Mucosa of gallbladder (tissue), 1 donor: ENCODE measurements around the gene EXOC6. TPM values are rescaled to one million over a fixed set of nuclear protein-coding genes. Genes with fewer than 3 reads are reported as not detected.
A peak's percentile ranks its signal among the peaks of the same experiment; 100 is the strongest.
"Not testable (repeated sequence)": the region's sequence is repeated elsewhere in the genome, so short reads cannot be mapped to it uniquely, and the experiment has no call there.

Experiments used
- DNase-seq: peaks from one replicate; pipeline ENCODE4 v3.0.0-alpha.2; 2020; ENCODE audit warnings: low spot score
- total RNA-seq: library from RNA; stranded (reverse); gene quantifications from one replicate; pipeline ENCODE4 v1.2.1, GENCODE V29; 2021
- donor health status: DM: no; HTN: no; CAD: no.

The EXOC6 gene
- total RNA-seq, 1 donor from 2014 or later = 26.0 TPM

DNA sequence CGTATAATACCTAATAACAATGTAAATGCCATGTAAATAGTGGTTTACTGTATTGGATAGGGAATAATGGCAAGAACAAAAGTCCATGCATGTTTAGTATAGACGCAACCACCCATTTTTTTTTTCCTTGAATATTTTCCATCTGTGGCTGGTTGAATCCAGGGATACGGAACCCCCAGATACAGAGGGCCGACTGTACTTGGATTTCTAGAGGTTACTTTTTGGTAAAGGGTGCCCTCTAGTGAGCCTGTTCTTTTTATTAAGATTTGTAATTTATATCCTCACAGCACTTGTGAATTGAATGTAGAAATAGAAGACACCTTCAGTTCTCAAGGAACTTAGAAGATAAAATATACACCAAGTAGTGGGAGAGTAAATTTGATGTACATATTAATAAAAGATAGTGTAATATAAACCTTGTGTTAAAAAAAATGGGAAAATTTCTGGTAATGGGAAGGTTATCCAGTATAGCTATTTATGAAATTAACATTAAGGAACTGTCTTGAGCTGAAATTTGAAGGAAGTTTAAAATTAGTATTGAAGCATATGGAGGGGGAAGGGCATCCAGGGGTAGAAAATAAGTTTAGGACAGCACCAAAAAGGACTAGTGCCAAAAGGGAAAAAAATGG is 32.0 kb downstream of the EXOC6 start:
- peak; percentile 21 for DNase-seq

DNA sequence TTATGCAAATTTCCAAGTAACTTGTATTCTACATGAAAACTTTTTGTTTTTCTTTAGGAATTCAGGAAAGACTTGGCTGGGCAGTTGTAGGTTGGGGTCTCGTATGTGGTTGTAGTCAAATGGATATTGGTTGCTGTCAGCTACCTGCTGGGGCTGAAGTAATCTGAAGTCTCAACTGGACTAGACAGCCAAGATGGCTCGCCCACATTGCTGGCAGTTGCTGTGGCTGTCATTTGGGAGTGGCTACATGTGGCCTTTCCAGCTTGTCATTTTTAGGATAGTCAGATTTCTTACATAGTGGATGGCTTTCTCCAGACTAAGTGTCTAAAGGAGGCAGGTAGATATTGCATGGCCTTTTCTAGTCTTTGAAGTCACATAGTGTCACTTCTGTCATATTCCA is 32.6 kb downstream of the EXOC6 start:
- DNase-seq = no peak

DNA sequence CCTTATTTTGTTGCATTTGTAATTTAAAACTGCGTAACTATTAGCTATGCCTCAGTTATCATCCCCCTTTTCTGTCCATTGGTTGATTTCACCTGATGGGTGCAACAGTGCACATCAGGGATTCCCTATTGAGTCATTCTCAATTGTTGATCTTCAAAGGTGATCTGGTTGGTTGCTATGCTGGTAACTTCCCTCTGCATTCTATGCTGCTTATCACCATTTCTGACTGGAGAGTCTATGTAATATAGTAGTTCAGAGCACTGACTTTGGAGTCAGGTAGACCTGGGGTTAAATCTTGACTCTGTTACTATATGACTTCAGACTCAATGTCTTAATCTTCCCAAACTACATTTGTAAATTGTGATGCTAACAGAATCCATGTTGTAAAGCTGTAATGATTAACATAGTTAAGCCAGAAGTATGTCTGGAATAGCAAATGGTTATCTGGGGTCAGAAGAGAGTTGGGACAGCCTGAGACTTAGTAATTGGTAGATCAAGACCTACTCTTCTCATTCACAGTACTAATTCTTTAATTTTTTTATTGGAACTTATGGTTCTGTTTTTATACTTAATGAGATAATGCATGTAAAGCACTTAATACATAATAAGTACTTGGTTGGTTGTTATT is 38.1 kb downstream of the EXOC6 start:
- no peak for DNase-seq

DNA sequence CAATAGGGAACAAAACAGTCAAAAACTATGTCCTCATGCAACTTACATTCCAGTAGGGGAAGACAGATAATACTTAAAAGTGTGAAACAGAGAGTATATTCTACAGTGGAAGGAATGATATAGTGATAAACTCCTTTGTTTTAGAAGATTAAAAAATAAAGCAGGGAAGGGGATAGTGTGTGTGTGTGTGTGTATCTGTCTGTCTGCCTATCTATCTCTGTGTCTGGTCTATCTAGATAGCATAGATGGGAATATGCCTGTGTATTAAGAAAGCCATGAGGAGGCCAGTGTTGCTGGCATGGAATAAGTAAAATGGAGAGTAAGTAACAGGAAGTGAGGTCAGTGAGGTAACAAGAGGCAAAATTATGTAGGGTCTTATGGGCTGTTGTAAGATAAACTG is 42.2 kb downstream of the EXOC6 start:
- no peak for DNase-seq

DNA sequence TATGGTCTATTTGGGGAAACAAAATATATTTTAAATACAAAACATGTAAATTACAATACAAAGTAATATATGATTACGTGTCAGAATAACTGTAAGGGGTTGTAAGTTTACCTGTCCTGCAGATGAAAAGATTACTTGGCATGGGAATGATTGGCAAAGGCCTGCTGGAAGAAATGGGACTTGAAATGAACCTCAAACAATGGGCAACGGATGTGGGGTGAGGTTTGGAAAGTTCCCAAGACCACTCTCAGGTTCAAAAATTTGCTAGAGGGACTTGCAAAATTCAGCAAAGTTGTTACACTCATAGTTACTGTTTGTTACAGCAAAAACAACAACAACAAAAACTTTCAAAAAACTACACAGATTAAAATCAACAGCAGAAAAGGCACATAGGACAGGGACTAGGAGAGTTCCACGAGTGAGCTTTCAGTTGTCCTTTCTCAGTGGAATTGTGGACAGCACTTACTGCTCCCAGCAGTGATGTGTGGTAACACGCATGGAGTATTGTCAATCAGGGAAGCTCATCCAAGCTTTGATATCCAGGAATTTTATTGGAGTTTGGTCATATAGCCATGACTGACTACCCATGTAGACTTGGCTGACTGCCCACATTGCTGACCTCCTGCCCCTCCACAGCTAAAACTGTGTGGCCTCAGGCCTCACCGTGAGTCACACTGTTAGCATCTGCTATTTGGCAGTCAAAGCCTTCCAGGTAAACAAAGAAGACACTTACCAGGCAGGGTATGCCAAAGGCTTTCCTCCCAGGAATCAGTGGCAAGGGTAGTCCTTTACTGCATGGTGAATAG is 43.8 kb downstream of the EXOC6 start:
- DNase-seq = peak; percentile 88

DNA sequence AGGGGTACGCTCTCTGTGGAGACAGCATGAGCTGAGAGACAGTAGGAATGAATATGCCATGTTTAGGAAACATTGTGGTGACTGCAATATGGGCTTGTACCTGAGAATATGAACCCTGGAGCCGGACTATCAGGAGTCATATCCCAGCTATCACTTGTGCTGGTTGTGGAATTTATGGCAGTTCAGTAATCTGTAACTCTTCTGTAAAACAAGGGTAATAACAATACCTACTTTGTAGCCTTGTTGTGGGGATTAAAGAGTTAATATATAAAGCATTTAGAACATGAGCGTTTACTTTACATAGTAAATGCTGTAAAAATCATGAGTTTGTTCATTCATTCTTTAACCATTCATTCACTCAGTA is 44.4 kb downstream of the EXOC6 start:
- no peak for DNase-seq

DNA sequence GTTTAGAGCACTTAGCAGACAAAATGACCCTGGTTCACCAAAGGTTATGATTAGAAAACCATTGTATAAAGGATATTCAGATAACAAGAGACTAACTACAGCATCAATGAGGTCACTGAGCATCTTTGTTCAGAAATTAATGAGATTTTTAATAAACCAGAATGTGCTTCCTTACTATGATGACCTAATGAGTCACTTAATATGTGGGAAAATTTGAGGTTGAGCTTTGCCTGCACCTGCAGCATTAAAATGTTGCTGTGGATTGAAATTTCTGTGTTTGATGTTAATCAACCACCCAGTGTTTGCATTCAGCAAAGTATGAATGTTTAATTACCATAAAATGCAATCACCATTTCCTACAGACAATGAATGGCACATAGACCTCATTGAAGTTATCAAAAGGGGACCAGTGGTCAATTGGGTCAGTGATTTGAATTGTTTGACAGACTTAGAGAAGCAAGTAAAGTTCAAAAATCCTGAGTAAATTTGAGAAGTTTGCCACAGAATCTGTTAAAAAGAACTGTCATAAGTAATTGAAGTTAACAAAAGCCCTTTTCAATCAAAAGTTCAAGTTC is 45.8 kb downstream of the EXOC6 start:
- no peak for DNase-seq

DNA sequence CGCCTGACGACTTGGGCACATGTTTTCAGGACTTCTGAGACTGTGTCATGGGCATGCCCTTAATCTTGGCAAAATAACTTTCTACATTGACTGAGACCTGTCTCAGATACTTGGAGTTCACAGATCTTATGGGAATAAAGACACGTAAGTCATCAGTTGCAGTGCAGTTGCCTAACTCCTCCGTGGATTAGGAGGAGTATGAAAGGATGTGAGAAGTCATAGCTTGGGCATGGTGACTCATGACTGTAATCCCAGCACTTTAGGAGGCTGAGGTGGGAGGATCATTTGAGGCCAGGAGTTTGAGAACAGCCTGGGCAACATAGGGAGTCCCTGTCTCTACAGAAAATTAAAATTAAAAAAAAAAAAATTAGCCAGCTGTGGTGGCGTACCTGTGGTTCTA is 49.6 kb downstream of the EXOC6 start:
- no peak for DNase-seq

DNA sequence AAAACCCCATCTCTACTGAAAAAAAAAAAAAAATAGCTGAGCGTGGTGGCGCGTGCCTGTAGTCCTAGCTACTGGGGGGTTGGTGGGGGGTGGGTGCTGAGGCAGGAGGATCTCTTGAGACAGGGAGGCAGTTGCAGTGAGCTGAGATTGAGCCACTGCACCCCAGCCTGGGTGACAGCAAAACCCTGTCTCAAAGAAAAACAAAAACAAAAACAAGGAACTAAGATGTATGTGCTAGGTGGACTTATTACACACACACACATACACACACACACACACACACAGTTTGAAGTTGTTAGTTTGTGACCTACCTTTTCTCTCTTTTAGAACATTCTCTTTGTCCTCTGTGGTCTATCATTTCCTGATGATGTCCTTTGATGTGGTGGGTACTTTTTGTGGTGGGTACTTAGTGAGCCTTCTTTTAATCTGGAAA is 53.5 kb downstream of the EXOC6 start:
- no peak for DNase-seq

DNA sequence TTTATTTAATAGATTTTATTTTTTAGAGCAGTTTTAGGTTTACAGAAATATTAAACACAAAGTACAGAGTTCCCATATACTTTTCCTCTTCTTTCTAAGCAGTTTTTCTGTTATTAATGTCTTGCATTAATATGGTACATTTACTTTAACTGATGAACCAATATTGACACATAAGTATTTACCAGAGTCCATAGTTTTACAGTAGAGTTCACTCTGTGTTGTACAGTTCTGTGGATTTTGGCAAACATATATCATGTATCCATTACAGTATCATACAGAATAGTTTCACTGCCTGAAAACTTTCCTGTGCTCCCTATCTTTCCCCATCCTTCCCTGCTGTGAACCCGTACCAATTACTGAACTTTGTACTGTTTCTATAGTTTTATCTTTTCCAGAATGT is 55.3 kb downstream of the EXOC6 start:
- DNase-seq = no peak

DNA sequence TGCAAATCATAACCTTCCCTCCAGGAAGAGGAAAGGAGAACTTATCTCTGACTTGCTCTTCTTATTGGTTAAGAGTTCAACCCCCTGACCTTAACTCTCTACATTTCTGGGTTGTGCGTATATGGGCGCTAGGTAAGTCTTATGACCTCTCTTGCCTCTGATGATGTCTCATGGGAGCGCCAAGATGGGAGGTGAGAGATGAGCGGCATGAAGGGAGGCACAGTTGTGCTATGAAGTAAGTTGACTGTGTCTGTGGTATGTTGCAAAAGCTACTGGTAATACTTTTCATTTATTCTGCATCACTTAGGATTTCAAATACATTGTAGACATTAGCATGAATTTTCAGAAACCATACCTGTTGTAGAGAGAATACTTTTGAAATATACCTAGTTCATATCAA is 59.0 kb downstream of the EXOC6 start:
- no peak for DNase-seq

DNA sequence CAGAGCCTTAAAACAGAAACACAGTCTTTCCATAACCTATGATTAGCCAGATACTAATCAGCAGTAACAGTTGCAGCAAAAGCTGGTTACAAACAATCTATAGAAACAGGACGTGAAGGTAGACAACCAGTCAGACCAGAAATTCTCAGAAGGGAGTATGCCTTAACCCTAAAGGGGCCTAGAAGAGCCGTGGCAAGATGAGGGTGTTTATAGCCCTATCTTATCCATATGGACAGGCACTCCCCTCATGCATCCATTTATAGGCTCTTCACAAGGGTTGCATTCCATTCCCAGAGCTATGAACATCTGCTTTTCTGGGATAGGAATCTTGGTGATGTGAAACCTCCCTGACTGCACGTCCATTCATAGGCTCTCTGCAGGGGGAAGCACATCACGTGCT is 64.3 kb downstream of the EXOC6 start:
- not testable (repeated sequence) for DNase-seq

DNA sequence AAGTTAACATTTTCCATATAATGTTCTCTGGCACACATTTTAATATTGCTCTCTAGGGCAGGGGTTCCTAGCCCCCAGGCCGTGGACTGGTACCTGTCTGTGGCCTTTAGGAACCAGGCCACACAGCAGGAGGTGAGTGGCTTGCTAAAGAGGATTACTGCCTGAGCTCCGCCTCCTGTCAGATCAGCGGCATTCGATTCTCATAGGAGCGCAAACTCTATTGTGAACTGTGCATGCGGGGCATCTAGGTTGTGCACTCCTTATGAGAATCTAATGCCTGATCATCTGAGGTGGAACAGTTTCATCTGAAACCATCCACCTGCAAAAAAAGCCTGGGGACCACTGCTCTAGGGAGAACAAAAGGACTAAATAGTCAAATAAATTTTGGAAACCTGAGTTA is 65.7 kb downstream of the EXOC6 start:
- no peak for DNase-seq

DNA sequence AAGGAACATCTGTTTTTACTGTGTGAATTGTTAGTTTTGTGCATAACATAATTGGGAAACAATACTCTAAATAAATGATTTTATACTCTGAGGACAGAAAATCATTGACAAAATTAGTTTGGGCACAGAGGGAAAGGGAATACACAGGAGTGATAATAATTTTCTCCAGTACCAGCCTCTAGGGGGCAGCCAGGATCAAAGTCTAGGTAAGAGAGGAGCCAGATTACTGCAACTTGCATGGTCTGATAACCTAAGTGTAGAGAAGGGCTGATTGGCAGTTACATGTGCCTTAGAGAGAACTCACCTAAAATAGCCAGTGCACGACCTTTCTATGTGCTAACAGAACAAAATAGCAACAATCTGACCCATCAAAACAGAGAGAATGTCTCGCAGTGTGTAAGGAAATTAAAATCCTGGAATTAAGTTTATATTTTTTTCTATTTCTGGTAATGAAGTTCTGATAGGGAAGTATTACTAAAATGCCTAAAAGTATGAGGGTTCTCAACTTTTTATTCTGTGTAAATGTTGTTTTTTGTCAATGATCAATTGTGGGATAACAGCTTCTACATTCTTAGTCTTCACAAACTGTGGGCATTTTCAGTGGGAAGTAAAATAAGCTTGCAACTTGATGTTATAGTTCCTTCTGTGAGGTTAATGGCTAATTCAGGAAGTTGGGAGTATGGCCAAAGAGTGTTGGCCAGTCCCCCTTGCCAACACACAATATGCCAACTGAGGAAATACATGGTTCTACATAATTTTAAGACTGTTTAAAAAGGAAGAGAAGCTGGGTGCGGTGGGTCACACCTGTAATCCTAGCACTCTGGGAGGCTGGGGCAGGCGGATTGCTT is 66.4 kb downstream of the EXOC6 start:
- DNase-seq = peak; percentile 41

DNA sequence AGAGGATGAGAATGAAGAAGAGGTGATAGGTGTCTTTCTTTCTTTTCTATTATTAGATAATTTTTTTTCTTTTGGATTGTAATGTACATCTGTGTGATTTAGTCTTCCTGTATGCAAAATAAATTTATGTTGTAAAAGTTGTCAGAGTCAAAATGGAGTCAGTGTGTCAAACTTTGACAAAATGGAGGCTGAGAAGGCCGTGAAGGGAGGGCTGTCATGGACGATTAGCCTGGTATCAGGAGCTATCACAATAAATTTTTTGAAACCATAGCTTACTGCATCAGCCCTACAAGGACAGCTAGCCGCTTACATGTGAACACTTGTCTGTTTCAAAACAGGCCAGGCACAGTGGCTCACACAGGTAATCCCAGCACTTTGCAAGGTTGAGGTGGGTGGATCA is 67.6 kb downstream of the EXOC6 start:
- no peak for DNase-seq

DNA sequence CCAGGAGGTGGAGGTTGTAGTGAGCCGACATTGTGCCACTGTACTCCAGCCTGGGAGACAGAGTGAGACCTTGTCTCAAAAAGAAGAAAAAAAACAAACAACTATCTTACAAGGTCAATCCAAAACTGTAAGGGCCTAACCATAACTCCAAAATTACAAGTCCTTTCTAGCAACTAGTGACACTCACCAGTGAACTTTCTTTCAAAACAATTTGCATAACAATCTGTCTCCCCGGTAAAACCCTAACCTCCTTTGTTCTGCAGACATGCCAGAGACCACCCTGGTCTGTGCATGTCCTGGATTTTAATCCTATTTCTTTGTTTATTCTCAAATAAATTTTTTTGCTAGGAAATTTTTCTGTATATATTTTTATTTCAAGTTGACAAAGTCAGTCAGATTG is 68.1 kb downstream of the EXOC6 start:
- DNase-seq = no peak

DNA sequence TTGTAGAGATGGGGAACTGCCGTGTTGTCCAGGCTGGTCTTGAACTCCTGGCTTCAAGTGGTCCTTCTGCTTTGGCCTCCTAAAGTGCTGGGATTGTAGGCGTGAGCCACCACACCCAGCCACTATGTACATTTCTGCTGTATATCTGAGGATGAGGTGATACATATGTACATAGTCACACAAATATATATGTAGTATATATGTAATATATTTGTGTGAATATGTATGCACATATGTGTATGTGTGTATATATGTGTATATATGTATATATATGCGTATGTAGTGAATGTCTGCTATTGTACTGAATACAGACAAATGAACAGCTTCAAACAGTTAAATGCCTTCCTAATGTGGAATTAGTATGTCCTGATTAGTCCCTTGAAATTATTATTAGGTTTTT is 70.3 kb downstream of the EXOC6 start:
- DNase-seq = no peak

DNA sequence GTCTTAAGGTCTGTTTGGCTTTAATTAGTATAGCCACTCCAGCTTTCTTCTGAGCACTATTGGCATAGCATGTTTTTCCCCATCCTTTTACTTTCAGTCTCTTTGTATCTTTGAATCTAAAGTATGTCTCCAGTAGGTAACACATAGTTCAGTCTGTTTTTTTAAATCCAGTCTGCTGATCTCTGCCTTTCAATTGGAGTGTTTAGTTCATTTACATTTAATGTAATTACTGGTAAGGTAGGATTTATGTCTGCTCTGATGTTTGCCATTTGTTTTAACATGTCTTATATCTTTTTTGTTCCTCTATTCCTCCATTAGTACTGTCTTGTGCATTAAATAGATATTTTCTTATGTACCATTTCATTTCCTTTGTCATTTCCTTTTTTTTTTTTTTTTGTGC is 72.5 kb downstream of the EXOC6 start:
- no peak for DNase-seq

DNA sequence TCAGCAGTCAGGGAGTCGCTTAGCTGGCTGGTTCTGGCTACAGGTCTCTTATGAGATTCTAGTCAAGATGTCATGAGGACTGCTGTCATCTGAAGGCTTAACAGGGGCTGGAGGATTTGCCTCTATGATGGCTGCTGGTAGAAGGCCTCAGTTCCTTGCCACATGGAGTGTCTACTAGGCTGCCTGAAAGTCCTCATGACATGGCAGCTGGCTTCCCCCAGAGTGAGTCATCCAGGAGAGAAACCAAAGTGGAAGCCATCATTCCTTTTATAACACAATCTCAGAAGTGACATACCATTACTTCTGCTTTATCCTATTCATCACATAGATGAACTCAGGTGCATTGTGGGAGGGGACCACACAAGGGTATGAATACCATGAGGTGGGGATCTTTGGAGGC is 75.1 kb downstream of the EXOC6 start:
- DNase-seq = no peak

DNA sequence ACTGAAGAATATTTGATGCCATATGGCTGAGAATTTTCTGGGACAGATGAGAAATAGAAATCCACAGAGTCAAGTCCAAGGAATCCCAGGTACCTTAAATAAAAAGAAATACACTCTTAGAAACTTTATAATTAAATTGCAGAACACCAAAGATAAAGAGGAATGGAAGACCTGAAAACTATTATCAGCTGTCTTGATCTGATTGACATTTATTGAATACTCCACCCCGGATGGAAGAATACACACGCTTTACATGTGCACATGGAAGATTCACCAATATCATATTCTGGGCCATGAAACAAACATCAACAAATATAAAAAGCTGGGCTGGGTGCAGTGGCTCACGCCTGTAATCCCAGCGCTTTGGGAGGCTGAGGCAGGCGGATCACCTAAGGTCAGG is 81.6 kb downstream of the EXOC6 start:
- DNase-seq = no peak

DNA sequence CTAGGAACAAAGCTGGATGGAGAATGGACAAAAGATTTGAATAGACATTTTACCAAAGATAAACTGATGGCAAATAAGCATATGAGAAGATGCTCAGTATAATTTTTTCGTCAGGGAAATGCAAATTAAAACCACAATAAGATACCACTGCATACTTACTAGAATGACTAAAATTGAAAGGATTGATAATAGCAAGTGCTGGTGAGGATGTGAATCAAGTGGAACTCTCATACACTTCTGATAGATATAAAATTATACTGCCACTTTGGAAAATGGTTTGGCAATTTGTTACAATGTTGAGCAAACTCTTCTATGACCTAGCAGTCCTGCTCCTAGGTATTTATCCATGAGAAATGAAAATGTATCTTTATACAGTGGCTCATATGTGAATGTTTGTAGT is 83.3 kb downstream of the EXOC6 start:
- no peak for DNase-seq

DNA sequence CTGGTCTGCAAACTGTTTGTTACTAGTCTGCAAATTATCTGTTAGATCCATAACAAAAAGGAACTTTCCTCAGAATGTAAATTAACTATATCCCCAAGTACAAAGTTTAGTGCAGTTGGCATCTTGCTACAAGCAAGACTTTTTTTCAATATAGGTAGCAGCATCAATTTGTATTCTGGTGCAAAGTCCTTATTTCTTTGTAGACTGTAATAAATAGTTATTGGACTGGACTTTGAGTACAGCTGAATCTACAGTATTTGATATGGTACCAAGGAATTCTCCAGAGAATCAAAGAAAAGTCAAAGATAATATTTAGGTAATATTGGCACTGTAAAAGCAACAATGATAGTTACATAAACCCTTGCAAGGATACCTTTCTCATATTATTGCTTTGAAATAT is 89.6 kb downstream of the EXOC6 start:
- DNase-seq = no peak
